HG03103 (cell line): ENCODE measurements around the gene REN.

ENCODE experiments used
- ATAC-seq: cut with Tn5 transposase; IDR thresholded peaks from one replicate; pipeline ENCODE4 v1.9.1; 2021; ENCODE audit warnings: low read depth; ENCODE audit not compliant: unreplicated experiment

The REN gene

GRCh38 chr1:204166219-204166618, at the start of gene REN:
TSS of gene REN (minus strand) at chr1:204166337. CDS start at chr1:204166293, 44 bp downstream.
- no peak for ATAC-seq

- no peak for ATAC-seq
These were observed 47.8 kb upstream of the REN start, which contains the start of gene GOLT1A for GRCh38 chr1:204213668-204214662. TSS of gene GOLT1A (minus strand) at chr1:204213988. CDS start at chr1:204213906, 82 bp downstream.

DNA sequence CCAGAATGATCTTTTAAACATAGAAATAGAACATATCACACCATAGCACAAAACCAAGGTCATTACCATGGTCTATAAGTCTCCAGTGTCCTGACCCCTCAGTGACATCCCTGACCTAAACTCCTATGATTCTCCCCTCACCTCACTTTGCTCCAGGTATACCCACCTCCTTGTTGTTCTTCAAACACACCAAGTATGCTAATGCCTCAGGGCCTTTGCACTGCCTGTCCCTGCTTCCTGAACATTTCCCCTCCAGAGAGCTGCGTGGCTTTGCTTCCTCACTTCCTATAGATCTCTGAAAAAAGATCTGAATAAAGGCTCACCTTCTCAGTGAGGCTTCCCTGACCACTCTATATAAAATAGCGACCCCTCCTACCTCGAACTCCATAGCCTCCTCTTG, 46.6 kb upstream of the REN start:
- ATAC-seq, result no peak

DNA sequence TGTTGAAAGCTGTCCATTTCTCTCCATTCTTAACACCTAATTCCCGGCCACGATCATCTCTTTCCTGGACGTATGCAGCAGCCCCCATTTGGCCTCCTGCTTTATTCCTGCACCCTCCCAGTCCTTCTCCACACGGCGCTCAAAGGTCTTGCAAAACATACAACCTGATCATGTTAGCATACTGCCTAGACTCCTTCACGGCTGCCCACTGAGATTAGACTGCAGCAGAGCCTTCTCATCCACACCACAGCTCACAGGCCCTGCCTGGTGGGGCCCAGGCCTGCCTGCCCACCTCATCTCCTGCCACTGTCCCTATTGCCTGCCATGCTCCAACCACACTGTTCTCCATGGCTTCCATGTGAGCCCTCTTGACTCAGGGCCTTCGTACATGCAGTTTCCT, 44.9 kb upstream of the REN start:
- ATAC-seq, result no peak

DNA sequence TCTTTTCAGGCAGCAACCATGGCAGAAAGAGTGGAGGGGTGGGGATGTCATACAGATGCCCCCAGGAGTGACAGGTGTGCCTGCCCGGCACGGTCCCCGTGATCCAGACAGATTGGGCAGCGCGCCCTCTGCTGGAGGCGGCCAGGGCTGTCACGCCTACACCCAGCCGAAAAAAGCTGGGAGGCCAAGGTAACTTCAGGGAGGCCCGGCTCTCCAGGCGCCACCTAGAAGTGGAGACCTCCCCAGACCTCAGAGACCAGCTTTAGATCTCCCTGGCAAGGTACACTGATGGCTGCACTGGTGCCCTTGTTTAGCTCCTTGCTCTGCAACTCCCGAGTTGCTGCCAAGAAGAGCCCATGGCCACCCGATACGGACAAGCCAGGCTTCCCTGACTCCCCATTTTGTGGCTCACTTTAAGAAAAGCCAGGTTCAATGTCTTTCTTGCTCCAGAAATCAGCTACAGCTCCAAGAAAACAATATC, 41.0 kb upstream of the REN start:
- ATAC-seq, result no peak

GRCh38 chr1:204206121-204206520, 40.0 kb upstream of the REN start:
- no peak for ATAC-seq

DNA sequence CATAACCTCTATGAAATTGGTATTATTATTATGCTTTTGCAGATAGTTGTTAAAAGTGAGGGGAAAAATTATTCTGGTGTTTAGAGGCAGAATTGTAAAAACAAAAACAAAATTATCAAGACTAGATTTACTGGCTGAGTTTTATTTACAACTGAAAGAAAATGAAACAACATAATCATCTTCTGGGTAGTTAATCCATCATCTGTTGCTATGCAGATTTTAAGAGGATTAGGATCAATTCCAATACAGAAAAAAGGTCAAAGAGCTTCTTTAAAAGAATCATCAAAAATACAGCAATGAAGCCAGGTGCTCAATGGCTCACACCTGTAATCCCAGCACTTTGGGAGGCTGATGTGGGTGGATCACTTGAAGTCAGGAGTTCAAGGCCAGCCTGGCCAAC, 39.3 kb upstream of the REN start:
- no peak for ATAC-seq

GRCh38 chr1:204204944-204205343, 38.8 kb upstream of the REN start:
- ATAC-seq, result no peak

GRCh38 chr1:204203206-204203767, 37.1 kb upstream of the REN start:
- ATAC-seq, result no peak

GRCh38 chr1:204202481-204202880, 36.3 kb upstream of the REN start:
- no peak for ATAC-seq

- no peak for ATAC-seq
These were observed 35.4 kb upstream of the REN start for GRCh38 chr1:204201348-204202040.

- no peak for ATAC-seq
These were observed 33.4 kb upstream of the REN start for GRCh38 chr1:204199579-204199978.

DNA sequence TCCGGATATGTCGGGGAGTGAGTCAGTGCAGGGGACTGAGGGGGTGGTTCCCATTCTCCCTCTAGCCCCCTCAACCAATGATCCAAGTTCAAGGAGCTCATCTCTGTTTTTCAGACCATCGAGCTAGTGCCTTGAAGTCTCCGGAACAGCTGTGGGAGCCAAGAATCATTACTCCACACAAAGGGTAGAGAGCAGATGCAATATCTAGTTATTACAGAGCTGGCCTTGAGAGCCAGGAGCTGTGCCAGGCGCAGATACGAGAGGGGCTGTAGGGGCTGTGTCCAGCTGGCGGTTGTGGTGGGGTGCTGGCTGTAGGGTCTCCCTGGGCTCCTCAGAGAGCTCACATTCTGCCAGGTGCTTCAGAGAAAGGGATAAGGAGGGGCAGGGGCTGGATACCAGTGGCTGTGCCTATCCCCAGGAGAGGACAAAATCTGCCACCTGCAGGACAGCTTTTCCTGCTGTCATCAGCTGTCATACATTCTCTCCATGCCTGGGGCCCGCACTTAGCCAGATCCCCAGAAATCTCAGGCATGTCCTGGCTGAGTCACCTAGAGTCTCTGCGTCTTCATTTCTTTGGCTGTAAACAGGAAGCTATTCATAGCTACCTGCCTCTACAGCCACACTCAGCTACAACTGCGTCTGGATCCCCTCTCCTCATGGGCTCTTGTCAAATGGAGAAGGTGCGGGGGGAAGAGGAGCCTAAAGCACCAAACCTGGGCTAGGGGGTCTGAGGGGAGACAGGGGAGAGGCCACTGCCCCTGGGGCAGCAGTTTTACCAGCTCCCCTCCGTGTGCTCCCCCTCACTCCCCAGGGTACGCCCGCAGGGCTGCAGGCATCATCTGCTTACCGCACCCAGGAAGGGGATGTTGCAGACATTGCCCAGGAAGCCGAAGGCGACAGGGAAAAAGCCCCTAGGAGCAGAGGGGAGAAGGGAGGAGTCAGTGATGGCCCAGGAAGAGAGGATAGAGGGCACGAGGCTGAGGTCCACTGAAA, 32.5 kb upstream of the REN start:
- no peak for ATAC-seq

DNA sequence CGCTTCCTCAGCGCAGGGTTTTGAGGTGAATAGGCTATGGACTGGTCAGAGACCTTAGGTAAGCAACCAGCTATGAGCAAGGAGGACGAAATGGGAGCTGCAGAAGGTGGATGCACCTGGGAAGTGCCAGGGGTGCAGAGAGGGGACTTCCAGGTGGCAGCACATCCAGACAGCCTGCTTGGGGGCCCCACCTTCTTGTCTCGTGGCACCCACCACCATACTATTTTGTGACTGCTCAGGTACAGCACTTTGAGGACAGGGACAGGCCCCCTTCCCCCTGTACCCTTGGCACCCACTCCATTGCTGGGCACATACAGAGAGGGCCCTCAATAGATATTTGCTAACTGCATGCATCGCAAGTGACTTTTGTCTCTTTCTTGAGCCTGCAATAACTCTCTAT, 30.9 kb upstream of the REN start:
- no peak for ATAC-seq

- ATAC-seq, result no peak
These were observed 30.1 kb upstream of the REN start, which contains the start of gene KISS1 for GRCh38 chr1:204196068-204196795. TSS of gene KISS1 (minus strand) at chr1:204196491. CDS start at chr1:204192876, 3,615 bp downstream.

DNA sequence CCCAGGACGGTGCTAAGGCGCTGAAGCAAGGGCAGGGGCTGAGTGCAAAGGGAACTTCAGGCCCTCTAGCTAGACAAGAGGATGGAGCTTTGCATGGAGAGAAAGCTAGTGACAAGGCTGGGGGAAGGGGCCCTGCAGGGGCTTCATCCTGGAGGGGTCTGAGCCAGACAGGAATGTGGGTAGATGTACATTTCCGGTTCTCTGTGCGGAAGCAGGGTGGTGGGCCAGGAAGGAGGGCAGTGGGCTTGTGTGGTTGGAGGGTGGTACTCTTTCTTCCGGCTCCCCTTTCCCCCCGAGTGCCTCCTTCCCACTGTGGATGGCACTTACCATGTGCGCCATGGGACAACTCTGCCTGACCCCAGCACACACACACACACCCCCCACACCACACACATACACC, 28.6 kb upstream of the REN start:
- ATAC-seq, result no peak

DNA sequence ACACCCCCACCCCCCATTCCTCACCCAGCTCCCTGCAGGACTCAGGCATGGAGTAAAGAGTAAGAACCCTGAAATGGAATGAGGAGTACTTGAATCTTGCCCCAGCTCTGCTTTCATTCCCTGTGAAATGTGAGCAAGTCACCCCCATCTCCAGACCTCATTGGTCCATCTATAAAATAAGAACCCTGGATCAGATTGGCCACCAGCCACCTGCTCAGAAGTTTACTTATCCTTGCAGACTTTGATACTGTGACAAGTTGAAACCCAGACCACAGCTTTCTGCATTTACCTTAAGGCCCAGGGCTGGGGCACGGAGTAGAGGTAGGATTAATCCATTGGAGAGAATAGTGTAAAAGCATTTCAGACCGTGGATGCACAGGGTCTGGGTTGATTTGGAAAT, 27.9 kb upstream of the REN start:
- ATAC-seq, result no peak

GRCh38 chr1:204192589-204193352, 26.6 kb upstream of the REN start:
- ATAC-seq, result no peak
